T1000 (cell line): ENCODE measurements around the gene IFT25.

Experiments
- DNase-seq: peaks from one replicate; lab custom pipeline; 2025; ENCODE audit warnings: mixed read lengths; lab: John Stamatoyannopoulos, UW

Gene IFT25

GRCh38 chr1:53929246-53929960 is 16.1 kb downstream of the IFT25 start:
- DNase-seq: no peak

- no peak for DNase-seq
Measured at GRCh38 chr1:53927376-53927881, 18.1 kb downstream of the IFT25 start.

GRCh38 chr1:53919675-53920066 is 25.8 kb downstream of the IFT25 start:
- DNase-seq: no peak

GRCh38 chr1:53918343-53918742 is 27.2 kb downstream of the IFT25 start:
- no peak for DNase-seq

- no peak for DNase-seq
Measured at GRCh38 chr1:53913352-53914033, 32.0 kb downstream of the IFT25 start.

GRCh38 chr1:53911442-53911841 is 34.1 kb downstream of the IFT25 start:
- no peak for DNase-seq

- no peak for DNase-seq
Measured at GRCh38 chr1:53909946-53910345, 35.6 kb downstream of the IFT25 start.

GRCh38 chr1:53906121-53906520 is 39.4 kb downstream of the IFT25 start:
- DNase-seq: no peak

- no peak for DNase-seq
Measured at GRCh38 chr1:53905509-53905908, 40.0 kb downstream of the IFT25 start.

- DNase-seq: no peak
Measured at GRCh38 chr1:53902235-53903138, 43.0 kb downstream of the IFT25 start.

- no peak for DNase-seq
Measured at GRCh38 chr1:53899708-53900107, 45.8 kb downstream of the IFT25 start.

- no peak for DNase-seq
Measured at GRCh38 chr1:53899206-53899628, 46.3 kb downstream of the IFT25 start.

GRCh38 chr1:53896635-53897229 is 48.8 kb downstream of the IFT25 start:
- DNase-seq: peak; percentile 46

GRCh38 chr1:53895421-53895820 is 50.1 kb downstream of the IFT25 start:
- DNase-seq: no peak

GRCh38 chr1:53894644-53895043 is 50.9 kb downstream of the IFT25 start:
- DNase-seq: no peak

- no peak for DNase-seq
Measured at GRCh38 chr1:53893999-53894636, 51.4 kb downstream of the IFT25 start, which contains the start of gene DIO1. Gene DIO1, plus strand, starts transcription at chr1:53894187. Its CDS starts 24 bp downstream, at chr1:53894211.

GRCh38 chr1:53892911-53893310 is 52.6 kb downstream of the IFT25 start:
- DNase-seq: no peak

GRCh38 chr1:53891678-53892077 is 53.8 kb downstream of the IFT25 start:
- DNase-seq: no peak

GRCh38 chr1:53891018-53891417 is 54.5 kb downstream of the IFT25 start:
- DNase-seq: no peak

GRCh38 chr1:53890522-53890941 is 55.0 kb downstream of the IFT25 start:
- no peak for DNase-seq
